GM12801 (cell line): ENCODE results near the gene LRRC31.
A peak's percentile ranks its signal among the peaks of the same experiment; 100 is the strongest.

Experiments used
- CTCF ChIP-seq: IDR thresholded peaks from one replicate; pipeline ENCODE4 v1.5.1; 2011; ENCODE audit warnings: control low read depth; ENCODE audit not compliant: insufficient read length; ENCODE audit errors: extremely low read depth

LRRC31 gene

GRCh38 chr3:169863458-169863899 lies 6.3 kb downstream of the LRRC31 start:
- peak; percentile 85 for TF ChIP-seq CTCF

- no peak for TF ChIP-seq CTCF
Measured at GRCh38 chr3:169861871-169862270, 7.9 kb downstream of the LRRC31 start.

- no peak for TF ChIP-seq CTCF
Measured at GRCh38 chr3:169857811-169858210, 11.9 kb downstream of the LRRC31 start.

- TF ChIP-seq CTCF: no peak
Measured at GRCh38 chr3:169855514-169855913, 14.2 kb downstream of the LRRC31 start.

- TF ChIP-seq CTCF: no peak
Measured at GRCh38 chr3:169850618-169851017, 19.1 kb downstream of the LRRC31 start.

GRCh38 chr3:169848741-169849140 lies 21.0 kb downstream of the LRRC31 start:
- TF ChIP-seq CTCF: no peak

- no peak for TF ChIP-seq CTCF
Measured at GRCh38 chr3:169847896-169848295, 21.8 kb downstream of the LRRC31 start.
